Fibroblast of villous mesenchyme (primary cell): Measurements from ENCODE around the gene LCN15. TPM values are rescaled to one million over a fixed set of nuclear protein-coding genes. Genes with fewer than 3 reads are reported as not detected.

Experiments used
- DNase-seq: peaks from one replicate; pipeline ENCODE4 v3.0.0-alpha.2; 2010; ENCODE audit warnings: low read depth
- H3K4me3 ChIP-seq: 2 replicates; pipeline ENCODE4 v1.5.1; 2011; ENCODE audit warnings: low read depth, mild to moderate bottlenecking, low read length
- total RNA-seq: library from RNA; depleted of rRNA; stranded (reverse); fragments of >200 nt; gene quantifications from 2 replicates; pipeline ENCODE4 v1.2.3, GENCODE V29; 2012
- TF ChIP-seq, protein P1 (sequence below): IDR thresholded peaks from 2 replicates; pipeline ENCODE4 v1.5.1; 2012; ENCODE audit warnings: low read depth, mild to moderate bottlenecking, low read length; ENCODE audit not compliant: insufficient read depth

Gene LCN15
- total RNA-seq, 1 donor, result not detected

GRCh38 chr9:136734837-136735496 is 29.4 kb downstream of the LCN15 start:
- TF ChIP-seq, protein P1, sequence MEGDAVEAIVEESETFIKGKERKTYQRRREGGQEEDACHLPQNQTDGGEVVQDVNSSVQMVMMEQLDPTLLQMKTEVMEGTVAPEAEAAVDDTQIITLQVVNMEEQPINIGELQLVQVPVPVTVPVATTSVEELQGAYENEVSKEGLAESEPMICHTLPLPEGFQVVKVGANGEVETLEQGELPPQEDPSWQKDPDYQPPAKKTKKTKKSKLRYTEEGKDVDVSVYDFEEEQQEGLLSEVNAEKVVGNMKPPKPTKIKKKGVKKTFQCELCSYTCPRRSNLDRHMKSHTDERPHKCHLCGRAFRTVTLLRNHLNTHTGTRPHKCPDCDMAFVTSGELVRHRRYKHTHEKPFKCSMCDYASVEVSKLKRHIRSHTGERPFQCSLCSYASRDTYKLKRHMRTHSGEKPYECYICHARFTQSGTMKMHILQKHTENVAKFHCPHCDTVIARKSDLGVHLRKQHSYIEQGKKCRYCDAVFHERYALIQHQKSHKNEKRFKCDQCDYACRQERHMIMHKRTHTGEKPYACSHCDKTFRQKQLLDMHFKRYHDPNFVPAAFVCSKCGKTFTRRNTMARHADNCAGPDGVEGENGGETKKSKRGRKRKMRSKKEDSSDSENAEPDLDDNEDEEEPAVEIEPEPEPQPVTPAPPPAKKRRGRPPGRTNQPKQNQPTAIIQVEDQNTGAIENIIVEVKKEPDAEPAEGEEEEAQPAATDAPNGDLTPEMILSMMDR, result no peak
- no peak for DNase-seq
- no peak overlapping the region for H3K4me3 ChIP-seq

DNA sequence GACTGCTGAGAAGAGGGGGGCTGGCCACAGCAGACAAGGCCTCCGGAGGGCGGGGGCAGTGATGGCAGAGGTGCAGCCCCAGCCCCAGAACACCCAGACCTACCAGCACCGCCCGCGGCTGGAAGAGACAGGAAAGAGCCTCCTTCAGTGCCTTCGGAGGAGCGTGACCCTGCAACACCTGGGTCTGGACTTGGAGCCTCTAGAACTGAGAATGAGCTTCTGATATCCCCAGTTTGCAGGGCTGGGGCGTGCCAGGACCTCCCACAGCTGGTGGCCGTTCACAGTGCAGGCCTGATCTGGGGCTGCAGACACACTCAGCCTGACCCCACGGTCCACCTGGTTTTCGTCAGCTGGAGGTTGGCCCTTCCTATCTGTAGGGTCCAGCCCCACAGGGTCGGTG is 30.7 kb downstream of the LCN15 start:
- no peak overlapping the region for H3K4me3 ChIP-seq
- TF ChIP-seq, protein P1, result no peak
- no peak for DNase-seq

- no peak overlapping the region for H3K4me3 ChIP-seq
- DNase-seq, result no peak
- TF ChIP-seq, protein P1, result no peak
Observed at GRCh38 chr9:136732444-136733178, 31.7 kb downstream of the LCN15 start.

DNA sequence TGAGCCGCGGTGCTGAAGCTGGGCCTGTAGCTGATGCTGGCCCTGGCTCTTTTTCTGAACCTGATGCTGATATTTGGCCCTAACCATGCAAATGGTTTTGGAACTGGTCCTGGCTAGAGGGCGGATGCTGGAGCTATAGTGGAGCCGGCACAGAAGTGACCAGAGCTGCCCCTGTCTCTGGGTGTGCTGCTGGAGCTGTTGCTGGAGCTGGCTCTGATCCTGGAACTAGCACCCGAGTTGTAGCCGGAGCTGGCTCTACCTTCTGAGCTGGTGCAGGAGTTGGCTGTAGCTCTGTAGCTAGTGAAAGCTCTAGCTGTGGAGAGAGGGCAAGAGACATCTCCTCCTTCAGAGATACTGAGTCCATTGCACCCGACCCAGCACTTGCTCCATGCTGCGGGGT is 34.4 kb downstream of the LCN15 start:
- no peak overlapping the region for H3K4me3 ChIP-seq
- DNase-seq, result no peak
- TF ChIP-seq, protein P1, result no peak

- DNase-seq, result no peak
- TF ChIP-seq, protein P1, result no peak
- peak overlapping the region; percentile 95 for H3K4me3 ChIP-seq
Observed at GRCh38 chr9:136729144-136729543, 35.2 kb downstream of the LCN15 start.

DNA sequence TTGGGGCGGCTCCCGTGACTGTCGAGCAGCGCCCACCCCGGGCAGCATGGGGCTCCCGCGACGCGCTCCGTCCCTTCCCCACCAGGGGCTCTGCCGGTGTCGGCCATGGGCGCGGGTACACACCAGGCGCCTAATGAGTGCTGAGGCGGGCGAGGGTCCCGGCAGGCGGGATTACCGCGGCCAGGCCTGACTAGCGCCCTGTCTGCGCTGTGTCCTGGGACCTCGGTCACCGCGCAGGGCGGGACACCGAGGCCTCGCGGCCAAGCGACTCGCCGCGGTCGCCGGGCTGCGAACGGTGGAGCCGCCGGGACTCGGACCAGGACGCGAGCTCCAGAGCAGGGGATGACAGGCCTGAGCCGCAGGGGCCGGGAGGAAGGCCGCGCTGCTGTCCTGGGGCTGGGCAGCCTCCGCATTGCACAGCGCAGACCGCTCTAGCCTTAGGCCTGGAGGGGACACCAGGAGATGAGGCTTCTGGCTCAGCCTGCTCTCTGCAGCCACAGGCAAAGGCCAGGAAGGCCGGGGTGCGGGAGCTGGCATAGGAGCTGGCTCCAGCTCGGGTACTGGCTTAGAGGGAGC is 35.7 kb downstream of the LCN15 start:
- TF ChIP-seq, protein P1, result no peak
- peak; percentile 54 for DNase-seq
- peak overlapping the region; percentile 95 for H3K4me3 ChIP-seq
